HL-60/S4 (cell line): ENCODE results near the gene NEU2.

Experiments
- in situ Hi-C: fragments of 300-500 bp; cut with MboI; formaldehyde crosslinking; loops from 2 replicates; pipeline ENCODE4 v1.14.3; 2022; ENCODE audit warnings: low sequenced_read_pairs

NEU2 gene

GRCh38 chr2:233009661-233010060 lies 22.8 kb upstream of the NEU2 start:
- in situ Hi-C loops = loop anchor here (25.0 kb wide), 1 partner anchor 397 kb away; no protein-coding TSS in a partner anchor

DNA sequence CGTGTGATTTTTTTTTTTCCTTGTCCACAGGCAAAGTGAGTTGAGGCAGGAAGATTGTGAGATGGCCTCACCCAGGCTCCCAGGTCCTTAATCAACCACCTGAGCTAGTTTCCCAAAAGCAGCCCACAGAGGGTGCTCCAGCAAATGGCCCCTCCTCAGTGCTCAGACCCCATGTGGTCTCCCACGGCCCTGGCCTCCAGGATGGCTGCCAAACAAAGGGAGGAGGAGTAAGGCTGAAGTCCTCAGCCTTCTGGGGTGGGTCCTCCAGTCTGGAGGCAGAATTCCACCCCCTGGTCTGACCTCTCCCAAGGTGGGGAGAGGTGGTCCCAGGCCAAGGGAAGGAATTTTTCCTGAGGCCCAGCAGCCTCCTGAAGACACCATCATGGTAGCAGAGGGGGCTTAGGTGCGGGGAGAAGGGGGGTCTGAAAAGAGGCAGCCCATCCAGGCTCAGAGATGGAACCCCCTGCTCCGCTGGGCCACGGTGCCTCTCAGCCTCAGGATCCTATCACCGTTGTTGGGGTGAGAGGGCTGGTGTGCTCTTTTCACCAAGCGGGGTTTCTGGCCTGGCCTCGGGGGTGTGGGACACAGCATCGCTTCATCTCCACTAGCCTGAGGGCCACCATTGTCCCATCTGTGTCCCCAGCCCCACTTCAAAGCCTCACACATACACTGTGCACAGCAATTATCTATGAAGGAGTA lies 21.8 kb upstream of the NEU2 start:
- in situ Hi-C loops = loop anchor here (25.0 kb wide), 1 partner anchor 398 kb away; no protein-coding TSS in a partner anchor

DNA sequence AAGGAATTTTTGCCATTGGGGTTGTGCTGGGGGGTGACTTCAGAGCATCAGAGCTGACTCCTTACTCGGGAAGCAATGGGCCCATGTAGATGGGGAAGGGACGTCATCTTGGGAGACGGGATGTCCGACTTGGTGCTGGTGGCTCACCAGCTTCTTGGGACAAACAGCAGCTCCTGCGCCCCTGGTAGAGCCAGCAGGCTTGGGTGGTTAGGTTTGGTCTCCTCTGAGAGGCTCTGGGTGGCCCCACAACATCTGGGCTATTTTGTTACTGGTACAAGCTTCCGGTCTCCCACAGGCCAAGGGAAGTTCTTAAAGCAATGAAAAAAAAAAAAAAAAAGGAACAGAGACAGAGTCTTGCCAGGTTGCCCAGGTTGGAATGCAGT lies 21.2 kb upstream of the NEU2 start:
- in situ Hi-C loops = loop anchor here (25.0 kb wide), 1 partner anchor 399 kb away; no protein-coding TSS in a partner anchor

- in situ Hi-C loops = loop anchor here (25.0 kb wide), 1 partner anchor 399 kb away; no protein-coding TSS in a partner anchor
Observed at GRCh38 chr2:233011702-233012131, 20.8 kb upstream of the NEU2 start.

GRCh38 chr2:233012301-233012971 lies 20.0 kb upstream of the NEU2 start:
- in situ Hi-C loops = loop anchor here (25.0 kb wide), 1 partner anchor 400 kb away; no protein-coding TSS in a partner anchor

GRCh38 chr2:233013027-233013461 lies 19.4 kb upstream of the NEU2 start, which contains the start of gene NGEF:
Gene NGEF, minus strand, starts transcription at chr2:233013256. Its CDS starts 38,366 bp downstream, at chr2:232974890.
- in situ Hi-C loops = loop anchor here (25.0 kb wide), 1 partner anchor 401 kb away; no protein-coding TSS in a partner anchor

DNA sequence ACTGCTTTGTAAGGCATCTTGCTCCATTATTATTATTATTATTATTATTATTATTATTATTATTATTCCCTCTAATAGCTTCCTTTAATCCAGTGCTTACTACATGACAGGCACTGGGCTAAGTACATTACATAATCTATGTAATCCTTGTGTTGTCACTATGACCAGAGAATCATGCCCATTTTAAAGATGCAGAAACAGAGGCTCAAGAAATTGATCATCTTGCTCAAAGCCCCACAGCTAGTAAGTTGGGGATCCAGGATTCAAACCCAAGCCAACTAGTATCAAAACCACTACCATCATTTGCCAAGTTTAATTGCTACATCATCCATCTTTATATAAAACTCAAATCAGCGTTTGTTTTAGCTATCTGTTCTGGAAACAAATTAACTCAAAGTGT lies 18.8 kb upstream of the NEU2 start:
- in situ Hi-C loops = loop anchor here (25.0 kb wide), 1 partner anchor 401 kb away; no protein-coding TSS in a partner anchor

- in situ Hi-C loops = loop anchor here (25.0 kb wide), 1 partner anchor 403 kb away; no protein-coding TSS in a partner anchor
Observed at GRCh38 chr2:233015019-233015645, 17.3 kb upstream of the NEU2 start.

- in situ Hi-C loops = loop anchor here (25.0 kb wide), 1 partner anchor 406 kb away; no protein-coding TSS in a partner anchor
Observed at GRCh38 chr2:233017947-233018346, 14.5 kb upstream of the NEU2 start.

DNA sequence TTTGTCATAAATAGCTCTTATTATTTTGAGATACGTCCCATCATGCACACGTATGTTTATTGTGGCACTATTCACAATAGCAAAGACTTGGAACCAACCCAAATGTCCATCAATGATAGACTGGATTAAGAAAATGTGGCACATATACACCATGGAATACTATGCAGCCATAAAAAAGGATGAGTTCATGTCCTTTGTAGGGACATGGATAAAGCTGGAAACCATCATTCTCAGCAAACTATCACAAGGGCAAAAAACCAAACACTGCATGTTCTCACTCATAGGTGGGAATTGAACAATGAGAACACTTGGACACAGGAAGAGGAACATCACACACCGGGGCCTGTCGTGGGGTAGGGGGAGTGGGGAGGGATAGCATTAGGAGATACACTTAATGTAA lies 12.9 kb upstream of the NEU2 start:
- in situ Hi-C loops = loop anchor here (25.0 kb wide), 1 partner anchor 407 kb away; no protein-coding TSS in a partner anchor

GRCh38 chr2:233020454-233020853 lies 12.0 kb upstream of the NEU2 start:
- in situ Hi-C loops = loop anchor here (25.0 kb wide), 1 partner anchor 408 kb away; no protein-coding TSS in a partner anchor

GRCh38 chr2:233021771-233022170 lies 10.7 kb upstream of the NEU2 start:
- in situ Hi-C loops = loop anchor here (25.0 kb wide), 1 partner anchor 409 kb away; no protein-coding TSS in a partner anchor

DNA sequence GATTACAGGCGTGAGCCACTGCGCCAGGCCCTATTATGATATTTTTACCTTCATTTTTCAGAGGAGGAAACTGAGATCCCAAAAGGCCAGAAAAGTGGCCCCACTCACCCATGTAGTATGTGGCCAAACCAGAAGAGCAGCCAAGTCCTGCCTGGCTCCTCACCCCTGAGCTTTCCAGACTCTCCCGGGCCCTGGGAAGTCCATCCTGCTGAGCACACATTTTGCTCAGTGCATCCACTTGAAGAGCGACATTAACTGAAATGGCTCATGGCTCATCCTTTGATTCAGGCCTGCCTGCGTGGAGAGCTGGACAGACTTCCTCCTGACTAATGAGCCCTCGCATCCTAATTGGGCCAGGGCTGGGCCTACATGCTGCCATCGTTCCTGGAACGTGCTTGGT lies 9.9 kb upstream of the NEU2 start:
- in situ Hi-C loops = loop anchor here (25.0 kb wide), 1 partner anchor 410 kb away; no protein-coding TSS in a partner anchor

GRCh38 chr2:233023007-233023760 lies 9.3 kb upstream of the NEU2 start:
- in situ Hi-C loops = loop anchor here (25.0 kb wide), 1 partner anchor 411 kb away; no protein-coding TSS in a partner anchor

GRCh38 chr2:233023761-233024410 lies 8.6 kb upstream of the NEU2 start:
- in situ Hi-C loops = loop anchor here (25.0 kb wide), 1 partner anchor 412 kb away; no protein-coding TSS in a partner anchor

DNA sequence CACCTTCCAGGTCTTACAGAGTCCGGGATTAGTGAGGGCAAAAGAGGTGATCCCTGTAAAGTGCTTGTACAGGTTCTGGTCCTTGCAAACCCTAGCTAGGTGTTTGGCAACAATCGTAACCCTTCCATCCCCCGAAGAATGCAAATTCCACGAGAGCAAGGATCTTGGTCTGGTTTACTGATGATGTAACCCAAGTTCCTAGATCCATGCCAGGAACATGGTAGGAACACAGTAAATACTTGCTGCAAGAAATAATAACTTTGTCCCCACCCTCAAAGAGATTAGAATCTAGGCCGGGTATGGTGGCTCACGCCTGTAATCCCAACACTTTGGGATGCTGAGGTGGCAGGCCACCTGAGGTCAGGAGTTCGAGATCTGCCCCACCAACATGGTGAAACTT lies 6.8 kb upstream of the NEU2 start:
- in situ Hi-C loops = no loop called here

DNA sequence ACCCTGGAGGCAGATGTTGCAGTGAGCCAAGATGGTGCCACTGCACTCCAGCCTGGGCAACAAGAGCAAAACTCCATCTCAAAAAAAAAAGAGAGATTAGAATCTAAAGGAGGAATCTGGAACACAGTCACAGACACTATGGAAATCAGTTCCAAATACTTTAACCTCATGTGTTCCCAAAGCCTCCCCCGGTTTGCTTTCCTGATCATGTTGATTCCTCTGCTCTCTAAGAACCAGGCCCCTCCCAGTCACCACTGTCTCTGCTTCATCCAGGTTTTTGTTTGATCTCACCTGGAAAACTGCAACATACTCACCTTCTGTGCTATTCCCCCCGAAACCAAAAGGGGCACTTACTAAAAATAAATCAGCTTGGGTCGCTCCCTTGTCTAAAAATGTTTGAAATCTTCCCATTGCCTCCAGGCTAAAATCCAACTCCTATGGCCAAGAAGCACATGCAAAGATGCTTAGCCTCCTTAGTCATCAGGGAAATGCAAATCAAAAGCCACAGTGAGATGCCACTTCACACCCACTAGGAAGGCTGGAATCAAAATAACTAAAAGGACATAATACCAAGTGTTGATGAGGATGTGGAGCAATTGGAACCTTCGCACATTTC lies 6.2 kb upstream of the NEU2 start:
- in situ Hi-C loops = no loop called here

- in situ Hi-C loops = no loop called here
Observed at GRCh38 chr2:233029321-233029720, 3.2 kb upstream of the NEU2 start.
